GM18505 (cell line): Measurements from ENCODE around the gene RAD50.
"Not testable (repeated sequence)": the region's sequence is repeated elsewhere in the genome, so short reads cannot be mapped to it uniquely, and the experiment has no call there.

Experiments
- ATAC-seq: cut with Tn5 transposase; IDR thresholded peaks from one replicate; pipeline ENCODE4 v1.9.1; 2021; ENCODE audit not compliant: unreplicated experiment
- POLR2A ChIP-seq: IDR thresholded peaks from 4 replicates; pipeline ENCODE4 v1.6.1; 2011; ENCODE audit warnings: borderline replicate concordance; ENCODE audit not compliant: insufficient read depth, insufficient read length; ENCODE audit errors: extremely low read depth

The RAD50 gene

GRCh38 chr5:132556763-132557477 is at the start of gene RAD50:
Gene RAD50, plus strand, starts transcription at chr5:132556977. Its CDS starts 348 bp downstream, at chr5:132557325.
- ATAC-seq = peak; percentile 97
- TF ChIP-seq POLR2A = peak; percentile 95

GRCh38 chr5:132510076-132510475 is 46.7 kb upstream of the RAD50 start:
- no peak for ATAC-seq
- no peak for TF ChIP-seq POLR2A

DNA sequence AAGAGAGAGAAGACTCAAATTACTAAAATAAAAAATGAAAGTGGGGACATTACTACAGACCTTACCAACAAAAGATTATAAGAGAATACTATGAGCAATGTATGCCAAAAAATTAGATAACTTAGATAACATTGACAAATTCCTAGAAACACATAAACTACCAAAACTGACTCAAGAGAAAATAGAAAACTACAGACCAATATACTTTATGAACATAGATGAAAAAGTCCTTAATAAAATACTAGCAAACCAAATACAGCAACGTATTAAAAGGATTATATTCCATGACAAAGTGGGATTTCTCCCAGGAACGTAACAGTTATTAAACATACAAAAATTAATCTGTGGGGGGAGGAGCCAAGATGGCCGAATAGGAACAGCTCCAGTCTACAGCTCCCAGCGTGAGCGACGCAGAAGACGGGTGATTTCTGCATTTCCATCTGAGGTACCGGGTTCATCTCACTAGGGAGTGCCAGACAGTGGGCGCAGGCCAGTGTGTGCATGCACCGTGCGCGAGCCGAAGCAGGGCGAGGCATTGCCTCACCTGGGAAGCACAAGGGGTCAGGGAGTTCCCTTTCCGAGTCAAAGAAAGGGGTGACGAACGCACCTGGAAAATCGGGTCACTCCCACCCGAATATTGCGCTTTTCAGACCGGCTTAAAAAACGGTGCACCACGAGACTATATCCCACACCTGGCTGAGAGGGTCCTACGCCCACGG is 43.0 kb upstream of the RAD50 start:
- ATAC-seq = not testable (repeated sequence)

GRCh38 chr5:132522067-132522466 is 34.7 kb upstream of the RAD50 start:
- ATAC-seq = not testable (repeated sequence)

DNA sequence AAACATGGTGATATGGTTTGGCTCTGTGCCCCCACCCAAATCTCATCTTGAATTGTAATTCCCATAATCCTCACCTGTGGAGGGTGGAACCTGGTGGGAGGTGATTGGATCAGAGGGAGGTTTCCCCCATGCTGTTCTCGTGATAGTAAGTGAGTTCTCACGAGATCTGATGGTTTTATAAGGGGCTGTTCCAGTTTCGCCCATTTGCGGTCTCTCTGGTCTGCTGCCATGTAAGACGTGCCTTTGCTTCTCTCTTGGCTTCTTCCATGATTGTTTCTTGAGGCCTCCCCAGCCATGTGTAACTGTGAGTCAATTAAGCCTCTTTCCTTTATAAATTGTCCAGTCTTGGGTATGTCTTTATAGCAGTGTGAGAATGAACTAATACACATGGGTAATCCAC is 31.9 kb upstream of the RAD50 start:
- not testable (repeated sequence) for ATAC-seq

DNA sequence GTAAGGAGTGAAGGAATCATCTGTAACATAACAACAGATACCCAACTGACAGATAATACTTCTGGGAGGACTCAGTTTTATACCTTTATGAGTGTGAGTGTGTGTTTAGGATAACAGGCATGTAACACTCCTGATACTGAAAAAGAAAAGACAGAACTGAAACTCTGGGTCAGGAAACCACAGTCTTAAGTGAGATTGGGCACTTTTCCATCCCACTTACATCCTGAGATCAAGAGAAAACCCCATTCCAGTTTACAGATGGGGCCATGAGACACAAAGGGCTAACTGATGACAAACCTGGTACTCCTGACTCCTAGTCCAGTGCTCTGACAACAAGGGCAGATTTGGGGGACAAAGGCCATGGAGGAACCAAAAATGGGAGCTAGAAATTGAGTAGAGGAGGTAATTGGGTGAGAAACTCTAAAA is 31.5 kb upstream of the RAD50 start:
- ATAC-seq = peak; percentile 60

DNA sequence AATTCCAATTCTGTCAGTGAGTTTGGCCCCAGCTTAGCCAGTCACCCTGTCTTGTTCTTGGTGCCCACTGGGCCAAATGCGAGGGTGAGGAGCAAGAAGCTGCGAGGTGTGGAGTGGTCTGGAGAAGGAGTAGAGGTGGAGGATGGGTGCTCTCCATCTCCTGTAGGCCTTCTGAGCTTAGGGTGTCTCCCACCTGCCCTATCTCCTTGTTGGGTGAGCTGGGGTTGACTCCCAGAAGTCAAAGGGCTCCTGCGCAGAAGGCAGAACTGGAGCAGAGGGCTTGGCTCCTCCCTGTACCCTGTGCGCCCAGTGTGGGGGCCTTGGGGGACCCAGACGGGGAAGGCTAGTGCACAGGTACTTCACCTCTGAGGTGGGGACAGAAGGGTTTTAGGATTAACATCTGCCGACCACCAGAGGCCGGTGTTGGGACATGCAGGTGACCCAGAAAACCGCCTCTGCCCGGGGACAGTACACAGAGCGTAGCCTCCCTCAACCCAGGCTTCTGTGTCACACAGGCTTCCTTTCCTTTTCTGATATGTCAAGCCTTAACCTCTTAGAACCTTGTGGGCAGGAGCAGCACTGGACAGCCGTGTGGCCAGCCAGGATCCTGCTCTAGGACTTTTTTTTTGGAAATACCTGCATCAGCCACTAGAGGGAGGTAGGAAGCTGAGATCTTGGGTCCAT is 30.3 kb upstream of the RAD50 start:
- ATAC-seq = peak; percentile 34
- no peak for TF ChIP-seq POLR2A

More for the DNA sequence above, 31.5 kb upstream of the RAD50 start:
- no peak for TF ChIP-seq POLR2A

- TF ChIP-seq POLR2A = no peak
- no peak for ATAC-seq
Observed at GRCh38 chr5:132526974-132527564, 29.7 kb upstream of the RAD50 start.

DNA sequence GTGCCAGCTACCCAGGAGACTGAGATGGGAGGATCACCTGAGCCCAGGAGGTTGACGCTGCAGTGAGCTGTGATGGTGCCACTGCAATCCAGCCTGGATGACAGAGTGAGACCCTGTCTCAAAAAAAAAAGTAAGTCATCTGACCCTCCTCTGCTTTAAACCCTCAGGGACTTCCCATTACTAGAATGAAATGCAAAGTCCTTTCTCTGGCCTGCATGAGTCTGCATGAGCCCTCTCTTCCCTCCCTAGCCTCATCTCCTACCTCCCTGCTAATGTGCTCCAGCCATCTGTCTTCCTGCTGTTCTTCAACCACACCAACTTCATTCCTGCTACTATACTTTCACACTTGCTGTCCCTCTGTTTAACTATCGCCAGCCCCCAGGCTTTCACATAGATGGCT is 28.8 kb upstream of the RAD50 start:
- no peak for ATAC-seq
- no peak for TF ChIP-seq POLR2A

DNA sequence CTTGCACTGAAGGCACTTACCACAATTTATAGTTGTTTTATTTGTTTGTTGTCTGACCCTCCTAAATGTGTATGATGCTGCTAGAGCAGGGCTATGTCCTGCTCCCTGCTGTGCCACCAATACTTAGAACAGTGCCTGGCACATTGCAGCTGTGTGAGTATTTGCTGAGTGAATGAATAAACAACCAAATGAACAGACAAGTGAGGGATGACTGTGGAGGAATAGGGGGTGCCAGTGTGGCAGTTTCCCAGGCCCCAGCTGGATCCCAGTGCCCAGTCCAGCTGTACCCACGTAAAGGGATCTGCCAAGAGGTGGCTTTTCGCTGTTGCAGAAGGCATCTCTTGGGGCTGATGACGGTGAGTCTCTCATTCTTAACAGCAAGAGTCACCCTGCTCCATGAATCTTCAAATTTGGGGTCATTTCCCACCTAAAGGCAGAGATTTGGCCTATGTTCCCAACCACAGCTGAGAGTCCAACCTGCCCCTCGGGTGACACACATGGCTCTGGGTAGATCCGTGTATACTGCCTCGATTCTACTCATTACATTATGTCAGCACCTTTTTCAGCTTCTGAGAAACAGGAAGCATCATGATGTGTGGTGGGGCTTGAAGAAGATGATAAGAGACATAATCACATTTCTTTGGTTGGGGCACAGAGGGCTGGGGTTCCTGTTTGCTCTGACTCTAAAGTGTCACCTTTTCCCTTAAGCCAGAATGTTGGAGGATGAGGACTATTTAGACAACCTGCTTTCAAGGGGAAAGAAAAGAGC is 27.7 kb upstream of the RAD50 start:
- TF ChIP-seq POLR2A = no peak
- no peak for ATAC-seq

- no peak for TF ChIP-seq POLR2A
- ATAC-seq = no peak
Observed at GRCh38 chr5:132530946-132531345, 25.8 kb upstream of the RAD50 start.

GRCh38 chr5:132539716-132540115 is 17.1 kb upstream of the RAD50 start:
- no peak for ATAC-seq
- no peak for TF ChIP-seq POLR2A

DNA sequence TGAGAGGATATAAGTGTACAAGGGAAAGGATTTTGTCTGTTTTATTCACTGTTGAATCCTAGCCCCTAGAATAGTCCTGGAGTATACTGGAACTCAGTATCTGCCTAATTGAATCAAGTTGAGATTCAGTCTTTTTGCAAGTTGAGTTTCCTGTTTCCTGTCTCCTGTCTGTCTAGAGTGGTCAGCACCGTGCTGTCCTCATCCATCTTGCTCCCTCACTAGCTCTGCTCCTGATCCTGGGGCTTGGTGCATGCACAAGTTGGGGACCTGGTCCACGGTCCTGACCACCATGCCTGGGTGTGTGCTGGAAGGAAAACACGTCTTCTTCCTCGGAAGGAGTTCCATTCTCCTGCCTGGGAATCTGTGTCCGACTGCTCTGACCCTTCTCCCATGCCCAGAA is 16.6 kb upstream of the RAD50 start:
- ATAC-seq = no peak
- no peak for TF ChIP-seq POLR2A
